K562 (cell line): ENCODE measurements around the gene TRAF3IP3. TPM values are rescaled to one million over a fixed set of nuclear protein-coding genes. Genes with fewer than 3 reads are reported as not detected.

Experiments used
- ATAC-seq: fragments of 200-7000 bp; cut with Tn5 transposase; 3 replicates; pipeline ENCODE4 v1.9.1; 2020; ENCODE audit warnings: moderate library complexity
- BruUV-seq: library from RNA; stranded (reverse); fragments of 400-500 nt; replicated peaks from 2 replicates; lab custom pipeline; 2021; lab: Mats Ljungman, UMichigan
- CTCF ChIA-PET: fragments of 300-600 bp; formaldehyde crosslinking; extraction: SDS; loops from one replicate; lab custom pipeline; 2021; ENCODE audit warnings: low intra/inter-chr PET ratio; lab: Yijun Ruan, JAX
- POLR2A ChIA-PET: fragments of 300-600, 350-650 bp; sonication (Branson Sonifier 250); formaldehyde crosslinking; extraction: SDS; loops from one replicate; lab custom pipeline; 2021; ENCODE audit warnings: antibody characterized with exemption, inconsistent platforms; lab: Yijun Ruan, JAX
- DNase-seq, 4 experiments: peaks; one replicate each; pipeline versions ENCODE4 v3.0.0 to v3.0.0-alpha.2; 2011 to 2018; ENCODE audit warnings: low spot score in 3 of 4, mixed read lengths in 3 of 4; ENCODE audit errors: extremely low read depth in 1 of 4
- FAIRE-seq: peaks from 2 replicates; lab custom pipeline; 2011; peaks lifted over from hg19 to GRCh38; lab: Jason Lieb, UNC
- H2AFZ ChIP-seq: 2 replicates; pipeline ENCODE4 v1.6.0; 2011; ENCODE audit warnings: low read depth, low read length, control low read depth, inconsistent platforms
- H3K27ac ChIP-seq: fragments of 200-600 bp; 3 replicates; pipeline ENCODE4 v1.8.0; 2011; ENCODE audit warnings: low read depth, mild to moderate bottlenecking, control low read depth, inconsistent platforms, low read length, moderate library complexity, mixed read lengths; ENCODE audit errors: extremely low read depth
- H3K27me3 ChIP-seq, 2 experiments: fragments of 300-600 bp in 1 of 2; 2 replicates in 1 of 2; 3 replicates in 1 of 2; pipeline versions ENCODE4 v1.6.0 to v1.8.0; 2011; ENCODE audit warnings: inconsistent platforms in 2 of 2, low read length in 2 of 2, mild to moderate bottlenecking in 1 of 2, mixed read lengths in 1 of 2, moderate library complexity in 1 of 2; ENCODE audit not compliant: control insufficient read depth in 2 of 2, insufficient read depth in 2 of 2
- H3K36me3 ChIP-seq: fragments of 300-600 bp; 3 replicates; pipeline ENCODE4 v1.8.0; 2011; ENCODE audit warnings: mild to moderate bottlenecking, low read length, inconsistent platforms; ENCODE audit not compliant: control insufficient read depth, insufficient read depth
- H3K4me1 ChIP-seq, 2 experiments: fragments of 200-600 bp in 1 of 2; replicated peaks in 1 of 2; 2 replicates in 1 of 2; 3 replicates in 1 of 2; pipeline versions ENCODE4 v1.5.1 to v1.8.0; 2011; ENCODE audit warnings: inconsistent platforms in 2 of 2, low read length in 2 of 2, mild to moderate bottlenecking in 1 of 2, mixed read lengths in 1 of 2, moderate library complexity in 1 of 2; ENCODE audit not compliant: control insufficient read depth in 2 of 2, insufficient read depth in 2 of 2
- H3K4me2 ChIP-seq: 2 replicates; pipeline ENCODE4 v1.6.1; 2011; ENCODE audit warnings: low read length, control low read depth, inconsistent platforms, mixed read lengths; ENCODE audit not compliant: insufficient read depth
- H3K4me3 ChIP-seq: fragments of 200-600 bp; sonication (generic), shearing (Covaris generic); 2 replicates; pipeline ENCODE4 v1.5.1; 2016; ENCODE audit warnings: control low read depth, inconsistent platforms
- H3K79me2 ChIP-seq: fragments of 200-600 bp; 3 replicates; pipeline ENCODE4 v1.8.0; 2011; ENCODE audit warnings: low read length, inconsistent platforms; ENCODE audit not compliant: control insufficient read depth, insufficient read depth
- H3K9ac ChIP-seq, 2 experiments: 2 replicates each; pipeline versions ENCODE4 v1.6.0 to v1.6.1; 2011; ENCODE audit warnings: low read depth in 2 of 2, low read length in 2 of 2, control low read depth in 1 of 2, inconsistent platforms in 1 of 2, mild to moderate bottlenecking in 1 of 2, mixed read lengths in 1 of 2; ENCODE audit not compliant: insufficient read depth in 1 of 2
- H3K9me1 ChIP-seq: one replicate; pipeline ENCODE4 v1.6.0; 2011; ENCODE audit warnings: inconsistent platforms, mild to moderate bottlenecking, low read length, moderate library complexity; ENCODE audit not compliant: control insufficient read depth, insufficient read depth
- H3K9me3 ChIP-seq: replicated peaks from 2 replicates; pipeline ENCODE4 v1.5.1; 2011; ENCODE audit warnings: low read depth, low read length, inconsistent platforms; ENCODE audit not compliant: control insufficient read depth, insufficient read depth
- H4K20me1 ChIP-seq: replicated peaks from 2 replicates; pipeline ENCODE4 v1.6.1; 2011; ENCODE audit warnings: low read length, inconsistent platforms, mixed read lengths; ENCODE audit not compliant: control insufficient read depth, insufficient read depth
- EGR1 ChIP-seq: fragments of 450-650 bp; conservative IDR thresholded peaks from 2 replicates; pipeline ENCODE4 v1.6.1; 2017; ENCODE audit warnings: mild to moderate bottlenecking
- GTF2A2 ChIP-seq: IDR thresholded peaks from 2 replicates; pipeline ENCODE4 v1.6.1; 2016; ENCODE audit warnings: mild to moderate bottlenecking, missing genetic modification characterization, missing compliant biosample characterization
- GTF3C2 ChIP-seq: IDR thresholded peaks from 3 replicates; pipeline ENCODE4 v1.6.1; 2011; ENCODE audit warnings: borderline replicate concordance, mild to moderate bottlenecking, moderate library complexity; ENCODE audit not compliant: insufficient read length; ENCODE audit errors: extremely low read depth
- HCFC1 ChIP-seq: IDR thresholded peaks from 2 replicates; pipeline ENCODE4 v1.6.1; 2012; ENCODE audit warnings: low read depth, low read length, improper control_type of control experiment
- NCOA6 ChIP-seq: fragments of 450-650 bp; IDR thresholded peaks from 2 replicates; pipeline ENCODE4 v1.6.1; 2017; ENCODE audit warnings: mild to moderate bottlenecking
- ZBTB43 ChIP-seq: sonication (generic); formaldehyde crosslinking; IDR thresholded peaks from 2 replicates; pipeline ENCODE4 v1.8.0; 2023; ENCODE audit warnings: mild to moderate bottlenecking, missing genetic modification reagents
- ZNF121 ChIP-seq: sonication (generic); formaldehyde crosslinking; conservative IDR thresholded peaks from 2 replicates; pipeline ENCODE4 v1.8.0; 2022; ENCODE audit warnings: missing genetic modification reagents
- ZNF592 ChIP-seq: fragments of 450-650 bp; IDR thresholded peaks from 2 replicates; pipeline ENCODE4 v1.6.1; 2017; ENCODE audit warnings: antibody characterized with exemption, mild to moderate bottlenecking
- whole genome bisulfite sequencing: fragments of 100-300 bp; shearing (Covaris generic); methylation state at CpG from one replicate; pipeline ENCODE4 v1.1.6; 2016; ENCODE audit warnings: low coverage, mixed read lengths; ENCODE audit not compliant: insufficient coverage; ENCODE audit errors: missing lambda C conversion rate; 5-methylcytosine and 5-hydroxymethylcytosine counted together
- in situ Hi-C: fragments of 300-500 bp; cut with MboI; formaldehyde crosslinking; loops from 4 replicates; pipeline ENCODE4 v1.15.0; 2018; ENCODE audit warnings: inconsistent platforms, mixed read lengths
- intact Hi-C: fragments of 100-400 bp; cut with micrococcal nuclease; formaldehyde crosslinking; loops from 2 replicates; pipeline ENCODE4 v1.14.2; 2022
- polyA plus RNA-seq, 8 experiments: library from polyadenylated mRNA; depleted of rRNA in 4 of 8; stranded (reverse) in 5 of 8; unstranded in 3 of 8; fragments of >200 nt; fragmentation: Nextera tagmentation in 2 of 8; fragmentation: Illumina TruSeq in 1 of 8; extraction: Ambion mirVana in 2 of 8; extraction: Trizol in 1 of 8; gene quantifications; 2 replicates each; pipeline versions ENCODE4 v1.2.1 to v1.2.3, GENCODE V29; 2011 to 2014; ENCODE audit warnings: inconsistent platforms in 1 of 8, missing spikeins in 1 of 8
- total RNA-seq, 7 experiments: library from RNA; depleted of rRNA in 6 of 7; stranded (reverse); fragments of >200 nt in 6 of 7; fragmentation: Illumina TruSeq in 2 of 7; extraction: Trizol in 2 of 7; gene quantifications; 2 replicates each; pipeline versions ENCODE4 v1.2.1 to v1.2.3, GENCODE V29; 2011 to 2021; ENCODE audit warnings: low replicate concordance in 1 of 7

Gene TRAF3IP3
- total and polyA plus RNA-seq, 9 of the 15 experiments (the other 6 are each of a cell fraction or from before 2014, with no cell fraction given), result 0.06 to 1.1 (median 0.31) TPM

- peak; percentile 88 for TF ChIP-seq ZNF592
Observed at GRCh38 chr1:209784265-209785169, 28.7 kb downstream of the TRAF3IP3 start, which contains the start of gene C1orf74 (continued).

GRCh38 chr1:209785592-209785991, 29.7 kb downstream of the TRAF3IP3 start:
- DNase-seq (no peak), FAIRE-seq (no peak), ATAC-seq (no peak)
- H3K9me3 ChIP-seq, result peaks cover 10% of the 10 kb centered on the region
- POLR2A ChIA-PET, result no interaction called here
- no peaks in the 10 kb centered on the region for H3K9me1 ChIP-seq
- H3K36me3 ChIP-seq, result peaks cover 8% of the 10 kb centered on the region
- no peak overlapping the region for H3K4me2 ChIP-seq
- BruUV-seq, result no TSS peak
- CTCF ChIA-PET, result no interaction called here
- peaks cover 8 to 14% of the 10 kb centered on the region in 2 experiments; a peak in 4 of 5 replicates for H3K27me3 ChIP-seq
- H3K4me3 ChIP-seq, result no peak overlapping the region
- intact Hi-C loops (loop anchor here (1.0 kb wide), 1 partner anchor 38 kb away; no protein-coding TSS in a partner anchor), in situ Hi-C loops (no loop called here)
- peaks cover 11% of the 10 kb centered on the region; the same call in 2 of the 3 replicates for H3K79me2 ChIP-seq
- no peak overlapping the region for H3K27ac ChIP-seq
- H3K9ac ChIP-seq, result no peak overlapping the region
- H2AFZ ChIP-seq, result peak overlapping the region; percentile 98
- no peaks in the 10 kb centered on the region for H4K20me1 ChIP-seq
- H3K4me1 ChIP-seq, result peaks cover 3 to 11% of the 10 kb centered on the region in 2 experiments; a peak in 3 of 5 replicates
- 80% methylated on average over 4 of the region's 4 CpGs for WGBS
- TF ChIP-seq EGR1 (no peak), ZBTB43 (CRISPR knock-in tag) (no peak), GTF2A2 (tag) (no peak), NCOA6 (no peak), GTF3C2 (no peak), HCFC1 (no peak), ZNF121 (no peak)
